ENCODE results near the gene DCAF10.
"Not testable (repeated sequence)": the region's sequence is repeated elsewhere in the genome, so short reads cannot be mapped to it uniquely, and the experiment has no call there.

The DCAF10 gene

DNA sequence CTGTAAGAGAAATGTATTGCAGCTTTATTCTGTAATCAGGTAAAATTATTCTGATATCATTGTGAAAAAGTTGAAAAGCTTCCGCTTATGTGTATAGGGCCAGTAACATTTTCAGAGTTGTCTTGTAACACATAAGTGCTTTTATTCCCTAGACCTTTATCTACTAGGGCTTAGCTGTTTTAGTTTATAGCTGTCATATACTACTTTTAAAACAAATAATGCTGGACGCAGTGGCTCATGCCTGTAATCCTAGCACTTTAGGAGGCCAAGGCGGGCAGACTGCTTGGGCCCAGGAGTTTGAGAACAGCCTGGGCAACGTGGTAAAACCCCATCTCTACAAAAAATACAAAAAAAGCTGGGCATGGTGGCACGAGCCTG lies 70.2 kb downstream of the DCAF10 start:
- no peak for DNase-seq

DNA sequence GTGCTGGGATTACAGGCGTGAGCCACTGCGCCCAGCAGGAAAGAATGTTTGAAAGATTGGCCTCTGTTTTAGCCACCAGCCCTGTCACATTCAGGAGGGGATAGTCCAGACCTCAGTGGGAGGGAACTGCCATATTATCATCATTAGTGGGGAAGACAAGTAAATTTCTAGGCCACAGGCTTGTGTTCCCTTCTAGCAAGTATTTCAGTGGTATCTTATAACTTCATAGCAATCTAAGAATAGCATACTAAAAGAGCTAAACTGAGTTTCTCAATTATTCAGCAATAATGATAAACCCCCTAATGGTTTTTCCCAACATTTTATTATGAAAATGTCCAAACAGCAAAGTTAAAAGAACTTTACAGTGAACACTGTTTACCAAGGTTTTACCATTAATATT lies 73.4 kb downstream of the DCAF10 start:
- no peak for DNase-seq

DNA sequence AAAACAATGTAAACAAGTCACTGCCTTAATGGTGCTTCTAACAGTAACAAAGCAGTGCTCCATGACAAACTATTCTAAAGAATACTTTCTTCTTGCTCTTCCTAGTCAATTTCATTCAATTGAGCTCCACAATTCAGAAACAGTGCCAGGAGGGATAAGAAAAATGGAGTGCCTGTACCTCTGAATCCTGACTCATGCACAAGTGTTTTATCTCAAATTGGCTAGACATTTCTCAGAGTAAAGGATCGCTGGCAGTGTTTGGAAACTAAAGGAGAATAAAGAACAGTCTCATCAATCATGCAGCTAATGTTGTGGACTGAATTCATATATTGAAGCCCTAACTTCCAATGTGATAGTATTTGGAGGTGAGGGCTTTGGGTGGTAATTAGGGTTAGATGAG lies 75.8 kb downstream of the DCAF10 start:
- no peak for DNase-seq

DNA sequence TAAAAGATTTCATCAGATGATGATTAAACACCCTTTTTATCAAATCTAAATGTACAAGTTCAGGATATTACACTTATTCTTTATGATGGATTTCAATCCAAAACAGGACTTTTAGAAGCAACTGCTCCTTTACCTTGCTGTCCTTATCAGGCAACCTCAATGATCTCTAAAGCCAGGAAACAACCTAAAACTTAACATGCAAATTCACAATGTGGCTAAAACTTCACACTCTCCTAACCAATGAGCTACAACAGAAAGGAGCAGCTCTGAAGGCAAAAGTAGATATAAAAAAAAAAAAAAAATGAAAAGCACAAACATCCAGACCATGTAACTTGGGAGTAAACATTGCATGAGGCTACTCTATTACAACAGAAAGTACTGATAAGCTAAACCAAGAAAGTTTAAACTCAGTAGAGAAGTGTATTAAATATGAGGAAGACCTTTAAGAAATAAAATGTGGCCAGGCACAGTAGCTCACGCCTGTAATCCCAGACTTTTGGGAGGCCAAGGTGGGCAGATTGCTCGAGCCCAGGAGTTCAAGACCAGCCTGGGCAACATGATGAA lies 80.4 kb downstream of the DCAF10 start:
- no peak for DNase-seq

DNA sequence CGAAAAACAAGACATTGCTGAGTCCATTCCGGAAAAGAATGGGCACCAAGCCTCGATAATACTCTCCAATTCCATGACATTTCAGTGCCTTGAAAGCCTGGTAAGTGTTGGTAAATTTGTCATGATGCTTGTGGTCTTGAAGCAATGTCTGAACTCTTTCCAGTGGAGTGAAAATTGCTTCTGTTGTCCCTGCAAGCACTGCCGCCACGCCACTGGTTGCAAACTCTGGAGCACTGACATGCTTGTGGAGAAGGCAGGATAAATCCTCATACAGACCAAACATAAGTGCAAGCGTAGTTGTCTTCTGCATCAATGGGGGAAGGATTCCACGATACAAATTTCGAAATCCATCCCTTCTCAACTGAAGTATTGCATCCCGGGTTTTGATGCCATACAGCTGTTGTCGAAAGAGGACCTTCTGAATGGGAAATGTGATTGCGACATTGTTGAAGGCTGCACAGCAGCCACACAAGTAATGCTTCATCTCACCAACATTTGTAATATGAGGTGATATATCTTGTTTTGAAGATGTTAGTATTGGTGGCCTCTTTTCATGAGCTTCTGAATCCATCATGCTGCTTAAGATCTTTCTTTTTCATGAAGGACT lies 87.5 kb downstream of the DCAF10 start:
- DNase-seq = not testable (repeated sequence)

DNA sequence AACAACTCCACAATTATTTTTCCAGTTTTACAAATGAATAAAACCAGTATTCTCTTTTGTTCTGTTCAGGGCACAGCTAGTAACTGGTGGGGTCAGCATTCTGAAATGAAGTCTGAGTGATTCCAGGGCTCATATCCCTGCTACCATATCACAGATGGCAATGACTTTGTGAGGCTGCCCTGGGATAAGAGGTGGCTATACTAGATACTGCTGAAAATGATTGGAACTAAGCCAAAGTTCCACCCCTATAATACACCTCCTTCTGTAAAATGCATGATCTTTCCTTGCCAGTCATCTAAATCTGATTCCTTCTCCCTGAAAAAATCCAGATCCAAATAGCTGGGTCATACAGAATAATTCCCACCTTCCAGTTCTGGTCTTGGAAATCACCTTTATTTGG lies 88.9 kb downstream of the DCAF10 start:
- DNase-seq = no peak

DNA sequence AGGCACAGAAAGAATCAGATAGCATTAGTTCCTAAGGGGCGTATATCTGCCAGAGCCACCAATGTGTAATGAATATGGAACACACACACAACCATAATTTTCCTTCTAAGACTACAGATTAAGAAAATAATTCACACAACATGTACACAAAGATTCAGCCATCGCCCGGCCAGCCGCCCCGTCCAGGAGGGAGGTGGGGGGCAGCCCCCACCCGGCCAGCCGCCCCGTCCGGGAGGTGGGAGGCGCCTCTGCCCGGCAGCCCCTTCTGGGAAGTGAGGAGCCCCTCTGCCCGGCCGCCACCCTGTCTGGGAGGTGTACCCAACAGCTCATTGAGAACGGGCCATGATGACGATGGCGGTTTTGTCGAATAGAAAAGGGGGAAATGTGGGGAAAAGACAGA lies 90.4 kb downstream of the DCAF10 start:
- not testable (repeated sequence) for DNase-seq

DNA sequence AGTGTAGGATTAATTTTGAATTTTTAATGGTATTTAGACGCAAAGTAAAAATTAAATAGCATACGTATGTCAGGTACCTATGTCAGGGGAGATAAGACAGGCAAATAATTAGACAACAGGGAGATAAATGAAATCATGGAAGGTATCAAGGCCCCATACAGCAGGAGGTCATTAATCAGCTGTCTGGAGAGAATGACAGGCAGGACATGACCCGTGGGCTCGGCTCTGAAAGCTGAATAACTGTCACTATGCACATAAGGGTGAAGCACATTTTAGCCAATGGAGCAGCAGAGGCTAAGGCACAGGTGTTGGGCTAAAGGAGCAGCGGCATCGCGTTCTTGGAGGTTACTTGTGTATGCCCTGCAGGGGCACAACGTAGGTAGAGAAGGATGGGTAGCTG lies 91.5 kb downstream of the DCAF10 start:
- no peak for DNase-seq

DNA sequence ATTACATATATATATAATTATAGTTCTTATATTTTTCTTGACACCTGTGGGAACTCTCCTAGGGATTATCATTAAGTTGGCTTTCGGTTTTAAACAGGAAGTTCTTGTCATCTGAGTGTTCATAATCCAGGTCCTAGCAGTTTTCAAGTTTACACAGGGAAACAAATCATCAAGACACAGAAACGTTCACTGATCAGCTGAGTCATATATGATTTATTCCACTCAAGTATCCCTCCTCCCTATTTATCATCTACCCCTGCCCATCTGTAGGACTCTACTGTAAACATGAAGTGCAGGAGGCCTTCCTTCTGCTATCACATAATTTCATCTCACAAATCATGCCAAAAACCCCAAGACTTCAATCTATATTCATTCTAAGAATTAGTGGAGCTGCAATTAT lies 97.1 kb downstream of the DCAF10 start:
- DNase-seq = no peak

DNA sequence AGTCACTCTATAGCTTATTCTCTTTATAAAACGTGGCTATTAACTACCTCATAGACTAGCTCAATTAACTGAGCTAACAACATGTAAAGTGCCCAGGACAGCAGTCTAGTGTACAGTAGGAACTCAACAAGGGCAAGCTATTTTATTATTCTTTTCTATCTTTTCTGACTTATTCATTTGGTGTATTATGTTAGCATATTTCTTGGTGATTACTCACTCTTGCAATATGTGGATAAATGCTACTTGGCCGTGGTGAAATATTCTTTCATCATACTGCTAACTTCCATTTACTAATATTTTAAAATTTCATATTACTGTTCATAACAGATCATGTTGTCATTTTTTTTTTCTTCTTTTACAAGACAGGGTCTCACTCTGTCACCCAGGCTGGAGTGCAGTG lies 98.4 kb downstream of the DCAF10 start:
- no peak for DNase-seq

DNA sequence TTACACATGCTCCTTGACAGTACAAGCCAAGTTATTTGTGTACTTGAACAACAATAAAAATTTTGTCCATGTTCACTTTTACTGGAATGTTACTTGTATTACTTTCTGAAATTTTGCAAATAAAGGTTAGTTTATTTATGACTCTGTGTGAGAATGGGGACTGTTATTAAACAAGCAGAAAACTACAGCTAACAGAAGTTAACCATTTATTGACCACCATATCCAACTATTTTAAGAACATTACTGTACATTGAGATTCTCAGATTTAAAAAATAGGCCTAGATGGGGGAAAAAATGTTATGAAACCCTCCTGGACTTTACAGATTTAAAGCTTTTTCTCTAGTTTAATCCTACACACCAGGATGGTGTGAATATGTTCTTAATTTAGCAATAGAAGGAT lies 101.5 kb downstream of the DCAF10 start:
- DNase-seq = no peak

DNA sequence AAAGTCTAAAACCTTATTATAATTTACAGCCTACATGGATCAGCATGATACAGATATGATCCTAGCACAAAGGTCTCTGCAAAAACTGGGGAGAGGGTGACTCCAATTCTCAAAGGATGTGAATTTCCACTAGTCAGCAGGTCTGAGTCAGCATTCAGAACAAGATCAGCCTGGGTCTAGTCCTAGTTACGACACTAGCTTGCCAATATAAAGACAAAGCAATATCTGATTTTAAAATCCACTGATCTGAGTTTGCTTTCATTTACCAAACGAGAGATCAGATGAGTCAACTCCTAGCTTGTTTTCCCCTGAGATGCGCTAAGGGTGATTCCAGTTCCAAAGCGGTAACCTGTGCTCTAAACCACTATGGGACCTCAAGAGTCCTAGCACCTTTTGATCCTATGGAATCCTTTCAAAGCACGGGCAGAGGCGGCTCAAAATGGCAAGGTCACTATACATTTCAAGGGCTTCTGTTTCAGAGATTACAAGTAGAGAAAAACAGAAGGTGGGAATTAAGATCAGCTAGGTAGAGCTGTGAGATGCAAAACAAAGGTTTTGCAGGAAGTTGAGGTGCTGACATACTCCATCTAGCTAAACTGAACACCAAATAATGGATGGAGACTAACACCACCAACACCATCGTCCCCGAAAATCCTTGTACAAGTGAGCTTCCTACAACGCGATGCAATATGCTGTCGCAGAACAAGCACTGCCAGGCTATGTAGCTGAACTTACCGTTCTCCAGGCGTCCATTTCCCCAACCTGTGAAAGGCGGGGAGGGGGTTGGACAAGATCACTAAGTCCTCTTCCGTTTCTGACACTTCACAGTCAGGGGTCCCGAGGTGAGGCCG lies 102.4 kb downstream of the DCAF10 start:
- DNase-seq = peak in 1 of 4 experiments; percentile 35

DNA sequence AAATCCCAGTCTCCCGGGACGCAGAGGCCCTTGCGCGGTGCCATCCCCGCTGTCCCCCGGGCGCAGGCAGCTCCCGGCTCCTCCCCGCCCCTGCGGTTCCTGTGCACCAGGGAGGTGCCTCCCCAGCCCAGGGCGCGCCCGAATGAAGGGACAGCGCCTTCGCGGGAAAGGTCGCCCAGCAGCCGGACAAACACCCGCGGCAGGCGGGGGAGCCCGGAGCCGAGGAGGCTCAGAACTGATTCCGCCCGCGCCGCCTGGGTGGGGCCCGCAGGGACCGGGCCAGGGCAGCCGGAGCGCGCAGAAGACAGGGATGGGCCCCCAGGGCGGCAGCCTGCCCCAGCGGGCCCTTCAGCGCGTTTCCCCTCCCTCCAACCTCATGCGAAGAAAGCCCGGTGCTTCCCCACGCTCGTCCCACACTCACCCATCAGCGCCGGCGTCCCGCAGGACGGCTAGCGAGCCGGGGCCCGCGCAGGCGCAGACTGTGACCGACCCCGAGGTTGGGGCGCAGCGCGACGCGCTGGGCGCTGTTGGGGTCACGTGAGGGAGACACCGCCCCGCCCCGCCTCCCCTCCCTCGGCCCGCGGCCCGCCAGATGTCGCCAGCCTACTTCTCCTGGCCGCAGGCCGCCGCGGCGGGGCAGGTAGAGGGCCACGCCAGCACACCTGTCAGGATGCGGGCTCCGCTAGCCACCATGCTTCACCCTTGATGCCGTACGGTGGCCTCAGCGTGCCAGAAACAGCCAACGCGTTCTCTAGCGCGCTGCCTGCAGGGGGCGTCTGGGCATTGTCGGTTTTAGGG lies 103.2 kb downstream of the DCAF10 start, which contains the start of gene SLC25A51:
SLC25A51 (minus strand) TSS at position 481 of the 798 bp plus-strand sequence. CDS start 15,577 bp downstream, outside the sequence.
- peak; percentile 93 to 97 (median 95) for DNase-seq

DNA sequence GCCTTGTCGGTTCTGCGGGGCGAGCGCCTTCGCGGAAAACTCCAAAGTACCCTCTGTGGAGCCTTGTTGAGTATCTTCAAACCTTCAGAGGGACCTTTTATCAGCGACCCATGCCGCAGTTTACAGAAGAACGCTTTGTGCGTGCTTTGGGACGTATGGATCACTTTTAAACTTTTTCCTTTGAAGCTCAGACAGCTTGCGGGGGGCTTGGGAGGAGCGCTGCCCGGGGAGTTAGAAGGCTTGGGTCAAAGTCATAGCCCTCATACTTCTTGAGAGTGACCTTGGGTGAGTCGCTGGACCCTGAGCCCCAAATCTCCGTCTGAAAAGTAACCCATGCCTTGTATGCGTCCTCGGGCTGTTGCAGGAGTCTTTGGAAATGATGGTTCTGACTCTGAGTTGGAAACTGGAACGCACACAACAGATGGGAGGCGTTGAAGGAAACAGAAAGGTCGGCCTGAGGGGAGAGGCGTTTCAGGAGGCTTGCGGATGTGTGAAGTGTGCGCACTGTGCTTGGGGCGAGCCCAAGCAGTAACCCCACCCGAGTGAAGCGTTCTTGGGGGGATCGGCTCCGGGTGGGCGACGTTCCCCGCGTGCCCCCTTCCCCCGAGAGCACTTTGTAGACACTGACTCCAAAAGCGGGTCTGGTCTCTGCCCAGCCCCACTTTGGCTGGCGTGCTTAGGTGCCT lies 104.0 kb downstream of the DCAF10 start:
- DNase-seq = no peak

DNA sequence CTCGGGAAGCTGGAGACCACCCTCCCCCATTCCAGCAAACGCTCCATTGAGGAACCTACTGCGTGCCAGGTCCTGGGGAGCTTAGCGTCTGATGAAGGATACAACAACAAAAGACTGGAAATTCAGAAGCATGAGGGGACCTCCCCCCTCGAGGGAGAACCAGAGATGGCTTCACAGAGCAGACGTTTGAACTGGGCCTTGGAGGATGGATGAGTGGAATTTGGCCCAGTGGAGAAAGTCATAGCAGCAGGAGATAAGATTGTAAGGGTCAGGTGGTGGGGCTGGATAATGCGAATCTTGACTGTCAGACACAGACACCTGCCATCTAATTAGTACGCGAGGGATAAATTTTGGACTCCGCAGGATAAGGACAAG lies 104.5 kb downstream of the DCAF10 start:
- no peak for DNase-seq

DNA sequence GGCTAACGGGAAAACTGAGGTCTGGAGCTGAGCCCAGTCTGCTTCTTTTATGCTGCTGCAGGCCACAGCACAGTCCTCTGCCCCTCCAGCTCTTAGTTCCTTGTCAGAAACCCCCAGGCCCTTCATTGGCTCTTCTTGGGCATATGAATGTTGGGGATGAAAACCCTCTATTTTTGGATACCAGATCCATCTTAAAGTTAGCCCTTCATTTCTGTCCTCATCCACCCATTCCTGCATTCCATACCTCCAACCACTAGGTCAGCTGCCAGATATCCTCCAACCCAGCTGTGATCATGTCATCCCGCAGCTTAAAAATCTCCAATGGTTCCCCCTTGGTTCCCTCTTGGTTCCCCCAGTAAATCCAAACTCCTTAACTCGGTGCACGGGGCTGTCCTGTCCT lies 105.2 kb downstream of the DCAF10 start:
- no peak for DNase-seq

DNA sequence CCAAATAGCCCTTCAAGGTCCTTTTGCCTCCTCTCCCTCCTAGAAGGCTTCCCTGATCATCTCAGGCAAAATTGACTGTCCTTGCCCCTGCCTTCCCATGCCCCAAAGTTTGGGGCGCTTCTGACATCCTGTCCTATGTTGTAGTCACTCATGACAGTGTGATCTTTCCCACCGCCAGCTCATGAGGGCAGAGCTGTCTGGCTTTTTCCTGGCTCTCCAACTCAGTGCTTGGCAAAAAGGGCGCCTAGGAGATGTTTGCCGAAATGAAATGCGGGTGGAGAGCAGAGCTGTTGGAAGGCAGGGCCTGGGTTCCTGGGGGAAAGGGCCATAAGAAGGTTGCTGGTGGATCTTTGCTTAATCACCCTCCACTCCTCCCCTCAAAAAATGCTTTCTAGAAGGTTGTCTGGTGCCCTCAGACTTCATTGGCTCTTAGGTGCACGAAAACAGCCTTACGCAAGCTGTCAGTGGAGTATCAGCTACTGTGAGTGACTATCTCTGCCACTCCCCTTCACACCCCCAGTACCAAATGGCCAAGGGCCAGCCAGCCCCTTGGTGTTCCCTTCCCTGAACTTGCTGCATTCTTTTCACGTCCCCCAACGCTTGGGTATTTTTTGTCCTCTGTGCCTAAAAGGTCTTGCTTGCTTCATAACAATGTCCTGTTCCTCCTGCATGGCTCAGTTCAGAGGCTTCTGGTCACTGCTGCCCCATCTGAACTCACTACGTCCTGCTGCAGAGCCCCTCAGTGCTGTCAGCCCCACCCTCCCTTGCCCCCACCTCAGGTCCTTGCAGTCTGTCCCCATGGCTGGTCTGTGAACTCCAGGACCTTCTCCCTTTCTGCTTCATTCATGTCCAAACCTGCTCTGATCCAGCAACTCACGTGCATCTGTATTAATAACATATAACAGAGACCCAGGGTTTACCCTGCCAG lies 106.0 kb downstream of the DCAF10 start:
- DNase-seq = no peak

DNA sequence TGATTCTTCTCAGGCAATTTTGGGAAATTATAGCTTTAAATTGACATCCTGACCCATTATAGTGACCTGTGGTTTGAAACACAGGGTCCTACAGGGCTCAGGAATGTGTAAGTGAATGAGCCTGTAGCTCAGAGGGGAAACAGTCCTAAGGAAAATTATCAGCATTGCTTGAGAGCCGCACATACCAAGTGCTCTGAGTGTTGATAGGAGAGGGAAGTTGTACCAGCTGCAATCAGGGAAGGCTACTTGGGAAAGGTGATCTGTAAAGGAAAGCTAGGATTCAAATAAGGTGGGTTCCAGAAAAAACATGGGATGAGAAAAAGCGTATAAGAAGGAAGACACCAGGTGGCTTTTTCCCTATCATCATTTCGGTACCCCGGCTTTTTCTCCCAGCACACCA lies 107.7 kb downstream of the DCAF10 start:
- DNase-seq = no peak

DNA sequence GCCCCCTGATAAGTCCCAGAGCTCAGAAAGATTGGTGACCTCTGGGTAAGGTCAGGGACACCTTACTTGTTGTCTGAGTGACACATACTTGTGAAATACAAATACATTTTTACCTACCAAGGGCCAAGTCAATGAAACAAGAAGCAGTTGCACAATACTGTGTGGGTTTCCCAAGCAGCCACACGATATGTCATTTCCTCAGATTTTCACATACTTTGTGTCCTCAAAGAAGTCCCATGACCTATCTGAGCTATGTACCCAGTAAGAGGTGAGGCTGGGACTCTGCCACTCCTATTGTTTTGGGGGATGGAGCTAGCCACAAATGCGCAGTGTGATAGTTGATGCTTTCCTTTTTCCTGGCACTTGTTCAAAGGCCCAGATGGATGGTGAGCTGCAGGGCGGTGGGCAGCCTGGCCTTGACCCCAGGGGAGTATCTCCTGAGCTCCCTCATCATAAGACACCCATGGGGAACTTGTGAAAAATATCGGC lies 108.1 kb downstream of the DCAF10 start:
- DNase-seq = no peak

DNA sequence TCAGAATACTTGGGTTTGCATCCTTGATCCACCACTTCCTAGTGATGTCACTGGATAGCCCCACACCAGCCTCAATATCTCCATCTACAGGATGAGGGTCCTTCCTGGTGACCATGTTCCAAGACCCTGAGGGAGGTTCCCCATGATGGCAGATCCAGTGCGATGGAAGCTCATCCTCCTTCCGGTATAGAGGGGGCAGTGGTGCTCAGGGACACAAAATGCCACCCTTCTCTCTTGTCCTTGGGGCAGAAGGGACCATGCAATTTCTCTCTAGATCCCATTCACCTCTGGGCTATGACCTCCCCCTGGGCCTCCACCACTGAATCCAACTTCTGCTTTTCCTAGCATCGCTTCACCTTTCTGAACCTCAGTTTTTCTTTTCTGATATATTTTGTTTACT lies 108.7 kb downstream of the DCAF10 start:
- DNase-seq = no peak

DNA sequence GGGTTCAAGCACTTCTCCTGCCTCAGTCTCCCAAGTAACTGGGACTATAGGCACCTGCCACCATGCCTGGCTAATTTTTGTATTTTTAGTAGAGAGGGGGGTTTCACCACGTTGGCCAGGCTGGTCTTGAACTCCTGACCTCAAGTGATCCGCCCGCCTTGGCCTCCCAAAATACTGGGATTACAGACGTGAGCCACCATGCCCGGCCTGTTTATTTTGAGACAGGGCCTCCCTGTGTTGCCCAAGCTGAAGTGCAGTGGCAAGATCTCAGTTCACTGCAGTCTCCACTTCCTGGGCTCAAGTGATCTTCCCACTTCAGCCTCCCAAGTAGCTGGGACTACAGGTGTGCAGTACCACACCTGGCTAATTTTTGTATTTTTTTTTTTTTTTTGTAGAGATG lies 109.2 kb downstream of the DCAF10 start:
- not testable (repeated sequence) for DNase-seq

Data from activated naive CD4-positive, alpha-beta T cell (primary cell).